ENCODE results near the gene CYB561D2. TPM values are rescaled to one million over a fixed set of nuclear protein-coding genes. Genes with fewer than 3 reads are reported as not detected.

Gene CYB561D2
- total RNA-seq, 3 donors from 2014 or later: 31.8 to 35.3 (median 33.1) TPM

- no peaks in the 10 kb centered on the region for H3K27me3 Mint-ChIP-seq (ENCODE audit: low read depth)
- no peak for ATAC-seq
- no peak for DNase-seq
- no peaks in the 10 kb centered on the region for H3K9me3 Mint-ChIP-seq
- H3K4me3 Mint-ChIP-seq: no peak overlapping the region
- peaks cover 2% of the 10 kb centered on the region for H3K4me1 Mint-ChIP-seq (ENCODE audit: low read depth)
- no peaks in the 10 kb centered on the region for H3K36me3 Mint-ChIP-seq (ENCODE audit: insufficient read depth)
Measured at GRCh38 chr3:50392101-50392715, 41.5 kb downstream of the CYB561D2 start.

GRCh38 chr3:50393061-50393460 lies 42.4 kb downstream of the CYB561D2 start:
- no peak for DNase-seq
- H3K4me3 Mint-ChIP-seq: no peak overlapping the region

GRCh38 chr3:50395070-50395860 lies 44.6 kb downstream of the CYB561D2 start:
- H3K9me3 Mint-ChIP-seq: no peaks in the 10 kb centered on the region
- no peak overlapping the region for H3K4me3 Mint-ChIP-seq
- H3K4me1 Mint-ChIP-seq (ENCODE audit: low read depth): peaks cover 2% of the 10 kb centered on the region
- no peaks in the 10 kb centered on the region for H3K27me3 Mint-ChIP-seq (ENCODE audit: low read depth)
- DNase-seq (no peak), ATAC-seq (no peak)
- H3K36me3 Mint-ChIP-seq (ENCODE audit: insufficient read depth): no peaks in the 10 kb centered on the region

More at GRCh38 chr3:50393061-50393460, 42.4 kb downstream of the CYB561D2 start:
- no peaks in the 10 kb centered on the region for H3K27me3 Mint-ChIP-seq (ENCODE audit: low read depth)
- ATAC-seq: no peak
- peaks cover 2% of the 10 kb centered on the region for H3K4me1 Mint-ChIP-seq (ENCODE audit: low read depth)
- H3K9me3 Mint-ChIP-seq: no peaks in the 10 kb centered on the region
- no peaks in the 10 kb centered on the region for H3K36me3 Mint-ChIP-seq (ENCODE audit: insufficient read depth)

- Mint-ChIP-seq H3K9me3 (no peaks in the 10 kb centered on the region), H3K27me3 (ENCODE audit: low read depth) (peaks cover 1% of the 10 kb centered on the region), H3K36me3 (ENCODE audit: insufficient read depth) (no peaks in the 10 kb centered on the region), H3K4me1 (ENCODE audit: low read depth) (peaks cover 2% of the 10 kb centered on the region), H3K4me3 (no peak overlapping the region)
- no peak for ATAC-seq
- DNase-seq: no peak
Measured at GRCh38 chr3:50396502-50396901, 45.8 kb downstream of the CYB561D2 start.

- Mint-ChIP-seq H3K4me1 (ENCODE audit: low read depth) (no peaks in the 10 kb centered on the region), H3K36me3 (ENCODE audit: insufficient read depth) (no peaks in the 10 kb centered on the region), H3K9me3 (no peaks in the 10 kb centered on the region), H3K4me3 (no peak overlapping the region), H3K27me3 (ENCODE audit: low read depth) (peaks cover 1% of the 10 kb centered on the region)
- no peak for ATAC-seq
- no peak for DNase-seq
Measured at GRCh38 chr3:50401978-50402595, 51.4 kb downstream of the CYB561D2 start.

Other genes starting within 250 kb of the CYB561D2 start
- gene SEMA3F, start 195.5 kb upstream of the CYB561D2 start, total RNA-seq: under 1 TPM; 0.19 to 0.24 (median 0.23) TPM
- gene GNAT1, start 159.3 kb upstream of the CYB561D2 start, total RNA-seq: not detected
- gene SLC38A3, start 145.6 kb upstream of the CYB561D2 start, total RNA-seq: under 1 TPM in 2 of 3 donors, not detected in 1; 0.08 to 0.52 TPM
- gene GNAI2, start 114.7 kb upstream of the CYB561D2 start, total RNA-seq: 100 to 1,000 TPM; 160 to 175 (median 172) TPM
- gene SEMA3B, start 81.7 kb upstream of the CYB561D2 start, total RNA-seq: under 1 TPM; 0.35 to 0.55 (median 0.52) TPM
- under 1 TPM in 1 of 3 donors, not detected in 2; 0.13 TPM for gene LSMEM2, start 71.8 kb upstream of the CYB561D2 start, total RNA-seq
- 100 to 1,000 TPM; 339 to 366 (median 341) TPM for gene IFRD2, start 58.4 kb upstream of the CYB561D2 start, total RNA-seq
- gene HYAL3, start 51.5 kb upstream of the CYB561D2 start, total RNA-seq: 10 to 100 TPM in 1 of 3 donors, 1 to 10 TPM in 2; 4.9 to 10.3 (median 7.2) TPM
- gene NAA80, start 51.5 kb upstream of the CYB561D2 start, total RNA-seq: 10 to 100 TPM; 17.5 to 21.7 (median 21.1) TPM
- under 1 TPM in 2 of 3 donors, not detected in 1; 0.24 to 0.82 TPM for gene HYAL1, start 47.3 kb upstream of the CYB561D2 start, total RNA-seq
- 10 to 100 TPM; 17.0 to 19.5 (median 19.2) TPM for gene HYAL2, start 28.1 kb upstream of the CYB561D2 start, total RNA-seq
- gene TUSC2, start 22.6 kb upstream of the CYB561D2 start, total RNA-seq: 10 to 100 TPM; 40.8 to 48.7 (median 48.5) TPM
- 10 to 100 TPM; 33.7 to 40.3 (median 37.3) TPM for gene RASSF1, start 10.0 kb upstream of the CYB561D2 start, total RNA-seq
- gene ZMYND10, start 5.1 kb upstream of the CYB561D2 start, total RNA-seq: 1 to 10 TPM in 1 of 3 donors, under 1 TPM in 2; 0.71 to 1.0 (median 0.96) TPM
- 10 to 100 TPM; 34.0 to 46.9 (median 37.0) TPM for gene NPRL2, start 87 bp upstream of the CYB561D2 start, total RNA-seq
- gene TMEM115, start 8.7 kb downstream of the CYB561D2 start, total RNA-seq: 10 to 100 TPM; 25.2 to 27.4 (median 25.4) TPM
- under 1 TPM; 0.35 to 0.90 (median 0.58) TPM for gene CACNA2D2, start 152.8 kb downstream of the CYB561D2 start, total RNA-seq
- 10 to 100 TPM in 1 of 3 donors, 1 to 10 TPM in 2; 6.7 to 11.2 (median 9.0) TPM for gene C3orf18, start 216.9 kb downstream of the CYB561D2 start, total RNA-seq
- gene HEMK1, start 218.7 kb downstream of the CYB561D2 start, total RNA-seq: 10 to 100 TPM; 26.8 to 31.1 (median 27.4) TPM

Measured in activated T-cell treated with anti-CD3 and anti-CD28 coated beads, Interleukin-2, amount 50 U/mL, for 4 hours (primary cell).